HAP-1 (cell line): ENCODE data around the gene PHLDA2.
"Not testable (repeated sequence)": the region's sequence is repeated elsewhere in the genome, so short reads cannot be mapped to it uniquely, and the experiment has no call there.

ENCODE experiments used
- DNase-seq, 2 experiments: peaks; one replicate each; pipeline ENCODE4 v3.0.0-alpha.2; 2016 to 2020; ENCODE audit warnings: low spot score in 2 of 2
- H3K27me3 ChIP-seq: fragments of 250-450 bp; sonication (Bioruptor Pico); 2 replicates; pipeline ENCODE4 v1.5.1; 2020; ENCODE audit warnings: low read depth, mild to moderate bottlenecking, moderate library complexity
- H3K36me3 ChIP-seq: fragments of 250-450 bp; sonication (Bioruptor Pico); replicated peaks from 2 replicates; pipeline ENCODE4 v1.5.1; 2020; ENCODE audit warnings: mild to moderate bottlenecking
- H3K4me1 ChIP-seq: fragments of 250-450 bp; sonication (Bioruptor Pico); 2 replicates; pipeline ENCODE4 v1.5.1; 2020; ENCODE audit warnings: mild to moderate bottlenecking
- H3K4me3 ChIP-seq: fragments of 250-450 bp; sonication (Bioruptor Pico); 2 replicates; pipeline ENCODE4 v1.5.1; 2020; ENCODE audit warnings: mild to moderate bottlenecking, moderate library complexity
- H3K9me3 ChIP-seq: fragments of 250-450 bp; sonication (Bioruptor Pico); 2 replicates; pipeline ENCODE4 v1.5.1; 2020; ENCODE audit warnings: mild to moderate bottlenecking, moderate library complexity
- in situ Hi-C: fragments of 300-500 bp; cut with MboI; formaldehyde crosslinking; loops from 3 replicates; pipeline ENCODE4 v1.14.3; 2020; ENCODE audit warnings: low sequenced_read_pairs, inconsistent platforms, mixed read lengths

Gene PHLDA2

DNA sequence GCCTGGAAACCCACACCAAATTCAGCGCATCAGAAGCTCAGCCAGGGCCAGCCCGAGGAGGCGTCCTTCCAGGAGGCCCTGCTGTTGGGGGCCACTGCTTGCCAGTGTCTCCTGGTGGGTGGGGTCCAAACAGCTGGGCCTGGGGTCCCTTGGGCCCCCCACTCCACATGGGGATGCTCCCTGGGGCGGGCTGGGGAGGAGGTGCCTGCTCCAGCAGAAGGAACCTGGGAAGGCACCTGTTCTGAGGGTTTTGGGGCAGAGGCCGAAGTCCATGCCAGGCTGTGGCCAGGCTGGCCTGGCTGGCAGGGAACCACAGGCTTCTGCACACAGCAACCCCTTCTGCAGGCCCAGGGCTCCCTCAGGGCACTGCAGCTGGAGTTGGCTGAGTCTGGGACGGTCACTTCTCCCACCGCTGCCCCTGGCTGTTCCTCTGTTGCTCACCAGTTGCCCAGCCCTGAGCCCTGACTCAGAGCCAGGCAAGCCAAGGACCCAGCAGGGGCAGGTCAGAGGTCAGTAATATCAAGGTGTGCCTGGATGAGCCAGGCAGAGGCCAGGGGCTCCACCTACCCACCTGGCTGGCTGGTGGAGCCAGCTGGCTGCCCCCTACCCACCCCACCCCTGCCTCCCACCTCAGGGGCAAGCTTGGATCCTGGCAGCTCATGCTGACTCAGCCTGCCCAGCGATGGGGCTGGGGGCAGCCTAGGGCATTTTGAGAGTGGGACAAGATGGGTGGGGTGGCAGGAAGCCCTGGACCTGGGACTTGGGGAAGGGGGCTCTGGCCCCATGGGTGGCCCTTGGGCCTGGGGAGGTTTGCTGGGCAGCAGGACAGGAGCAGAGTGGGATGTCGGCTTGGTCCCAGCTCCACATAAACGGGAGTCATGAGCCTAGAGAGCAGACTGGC lies 12.0 kb upstream of the PHLDA2 start:
- in situ Hi-C loops, result loop anchor here (25.0 kb wide), 1 partner anchor 471 kb away; no protein-coding TSS in a partner anchor

DNA sequence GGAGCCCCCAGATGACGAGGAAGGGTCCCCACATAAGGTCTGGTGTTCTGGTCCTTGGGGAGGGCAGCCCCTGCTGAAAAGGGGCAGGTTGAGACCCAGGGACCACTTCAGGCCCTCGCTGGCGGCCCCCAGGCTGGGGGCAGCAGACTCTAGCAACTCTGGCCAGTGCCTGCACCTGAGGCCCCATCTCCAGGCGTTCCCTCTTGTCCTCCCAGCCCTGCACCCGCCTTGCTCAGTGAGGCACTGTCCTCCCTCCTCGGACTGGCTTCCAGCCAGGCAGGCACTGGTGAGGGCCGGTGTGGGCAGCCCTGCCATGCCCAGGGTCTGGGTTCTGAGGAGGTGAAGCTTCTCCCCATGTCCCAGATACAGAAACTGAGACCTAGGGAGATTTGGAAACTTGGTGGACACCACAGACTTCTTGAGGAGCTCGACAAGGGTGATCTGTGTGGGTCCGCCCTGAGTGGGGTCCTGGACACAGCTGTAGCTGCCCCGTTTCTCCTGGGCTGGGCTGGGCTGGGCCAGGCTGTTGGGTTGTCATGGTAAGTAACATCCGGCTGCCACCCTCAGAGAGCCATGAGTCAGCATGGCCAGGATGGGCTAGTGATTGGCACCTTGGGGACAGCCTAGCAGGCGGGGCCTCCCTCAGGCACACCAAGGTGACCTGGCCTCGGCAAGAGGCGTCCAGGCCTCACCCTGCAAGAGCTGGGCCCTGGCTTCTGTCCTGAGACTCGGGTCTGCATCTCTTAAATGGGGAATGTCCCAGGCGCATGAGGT lies 11.1 kb upstream of the PHLDA2 start:
- in situ Hi-C loops, result loop anchor here (25.0 kb wide), 1 partner anchor 472 kb away; no protein-coding TSS in a partner anchor
- no peak for DNase-seq

More for the DNA sequence above, 12.0 kb upstream of the PHLDA2 start:
- no peaks in the 10 kb centered on the region for H3K4me1 ChIP-seq
- DNase-seq, result no peak
- no peak overlapping the region for H3K4me3 ChIP-seq
- no peaks in the 10 kb centered on the region for H3K27me3 ChIP-seq
- peaks cover 11% of the 10 kb centered on the region for H3K9me3 ChIP-seq
- peaks cover 24% of the 10 kb centered on the region for H3K36me3 ChIP-seq

DNA sequence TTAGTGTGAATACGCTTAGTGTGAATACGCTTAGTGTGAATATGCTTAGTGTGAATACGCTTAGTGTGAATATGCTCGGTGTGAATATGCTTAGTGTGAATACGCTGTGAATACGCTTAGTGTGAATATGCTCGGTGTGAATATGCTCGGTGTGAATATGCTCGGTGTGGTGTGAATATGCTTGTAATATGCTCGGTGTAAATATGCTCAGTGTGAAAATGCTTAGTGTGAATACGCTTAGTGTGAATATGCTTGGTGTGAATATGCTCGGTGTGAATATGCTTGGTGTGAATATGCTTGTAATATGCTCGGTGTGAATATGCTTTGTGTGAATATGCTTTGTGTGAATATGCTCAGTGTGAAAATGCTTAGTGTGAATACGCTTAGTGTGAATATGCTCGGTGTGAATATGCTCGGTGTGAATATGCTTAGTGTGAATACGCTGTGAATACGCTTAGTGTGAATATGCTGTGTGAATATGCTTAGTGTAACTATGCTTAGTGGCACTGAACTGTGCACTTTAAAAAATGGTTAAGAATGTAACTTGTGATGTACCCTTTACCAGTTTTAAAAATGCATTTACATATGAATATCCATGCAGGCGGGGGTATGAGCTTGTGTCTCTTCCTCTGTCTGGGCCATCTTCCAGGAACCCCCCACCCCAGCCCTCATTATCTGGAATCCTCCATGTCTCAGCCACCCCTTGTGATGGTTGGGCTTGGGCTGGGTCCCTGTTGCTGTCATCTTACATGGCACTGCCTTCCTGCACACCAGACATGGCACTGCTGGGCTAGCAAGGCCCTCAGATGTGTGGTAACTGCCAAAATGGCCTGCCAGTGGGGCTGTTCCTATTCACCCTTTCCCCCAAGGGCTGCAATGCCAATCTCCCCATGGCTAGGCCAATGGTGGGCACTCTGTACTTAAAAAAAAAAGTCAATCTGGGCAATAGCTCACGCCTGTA lies 9.5 kb upstream of the PHLDA2 start:
- H3K4me1 ChIP-seq, DNase-seq, H3K36me3 ChIP-seq, H3K4me3 ChIP-seq, H3K27me3 ChIP-seq: not testable (repeated sequence)
- H3K9me3 ChIP-seq, result peaks cover 11% of the 10 kb centered on the region
- in situ Hi-C loops, result loop anchor here (25.0 kb wide), 1 partner anchor 474 kb away; no protein-coding TSS in a partner anchor

More for the DNA sequence above, 11.1 kb upstream of the PHLDA2 start:
- Histone ChIP-seq H3K4me1 (no peaks in the 10 kb centered on the region), H3K9me3 (peaks cover 11% of the 10 kb centered on the region), H3K4me3 (no peak overlapping the region), H3K27me3 (no peaks in the 10 kb centered on the region), H3K36me3 (peaks cover 18% of the 10 kb centered on the region)

DNA sequence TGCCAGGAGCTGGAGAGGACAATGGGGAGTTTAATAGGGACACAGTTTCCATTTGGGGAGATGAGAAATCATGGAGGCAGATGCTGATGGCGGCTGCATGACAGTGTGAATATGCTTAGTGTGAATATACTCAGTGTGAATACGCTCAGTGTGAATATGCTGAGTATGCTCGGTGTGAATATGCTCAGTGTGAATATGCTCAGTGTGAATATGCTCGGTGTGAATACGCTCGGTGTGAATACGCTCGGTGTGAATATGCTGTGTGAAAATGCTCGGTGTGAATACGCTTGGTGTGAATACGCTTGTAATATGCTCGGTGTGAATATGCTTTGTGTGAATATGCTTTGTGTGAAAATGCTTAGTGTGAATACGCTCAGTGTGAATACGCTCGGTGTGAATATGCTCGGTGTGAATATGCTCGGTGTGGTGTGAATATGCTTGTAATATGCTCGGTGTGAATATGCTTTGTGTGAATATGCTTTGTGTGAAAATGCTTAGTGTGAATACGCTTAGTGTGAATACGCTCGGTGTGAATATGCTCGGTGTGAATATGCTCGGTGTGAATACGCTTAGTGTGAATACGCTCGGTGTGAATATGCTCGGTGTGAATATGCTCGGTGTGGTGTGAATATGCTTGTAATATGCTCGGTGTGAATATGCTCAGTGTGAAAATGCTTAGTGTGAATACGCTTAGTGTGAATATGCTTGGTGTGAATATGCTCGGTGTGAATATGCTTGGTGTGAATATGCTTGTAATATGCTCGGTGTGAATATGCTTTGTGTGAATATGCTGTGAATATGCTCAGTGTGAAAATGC lies 8.6 kb upstream of the PHLDA2 start:
- in situ Hi-C loops, result loop anchor here (25.0 kb wide), 1 partner anchor 474 kb away; no protein-coding TSS in a partner anchor
- peaks cover 11% of the 10 kb centered on the region for H3K9me3 ChIP-seq
- H3K36me3 ChIP-seq, H3K4me3 ChIP-seq, H3K27me3 ChIP-seq, DNase-seq, H3K4me1 ChIP-seq: not testable (repeated sequence)

DNA sequence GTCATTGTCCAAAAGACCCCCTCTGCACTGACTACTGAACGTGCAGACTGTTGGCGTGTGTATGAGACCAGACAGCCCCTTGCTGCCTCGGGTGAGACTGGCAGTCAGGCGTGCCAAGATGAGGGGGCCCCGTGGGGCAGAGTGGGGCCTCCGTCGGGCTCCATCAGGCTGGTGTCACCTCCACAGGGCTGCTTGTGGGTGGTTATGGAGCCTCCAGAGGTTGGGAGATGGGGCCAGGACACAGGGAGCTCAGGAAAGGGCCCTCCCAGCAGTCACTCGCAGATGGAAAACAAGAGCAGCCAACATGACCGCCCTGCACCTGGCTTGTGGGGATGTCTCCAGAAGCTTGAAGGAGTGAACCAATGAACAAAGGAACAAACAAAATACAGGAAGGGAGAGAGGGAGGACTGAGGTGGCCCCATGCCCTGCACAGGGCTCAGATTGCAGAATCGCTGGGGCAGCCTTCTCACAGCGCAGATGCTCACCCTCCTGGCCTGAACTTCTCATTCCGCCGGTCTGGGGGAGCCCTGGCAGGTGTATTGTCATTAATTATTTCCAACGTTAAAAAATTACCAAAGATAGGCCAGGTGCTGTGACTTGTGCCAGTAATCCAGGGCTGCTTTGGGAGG lies 5.5 kb upstream of the PHLDA2 start:
- Histone ChIP-seq H3K4me3 (no peak overlapping the region), H3K36me3 (no peaks in the 10 kb centered on the region), H3K9me3 (peaks cover 11% of the 10 kb centered on the region), H3K27me3 (peaks cover 20% of the 10 kb centered on the region), H3K4me1 (no peaks in the 10 kb centered on the region)
- DNase-seq, result no peak
- in situ Hi-C loops, result loop anchor here (25.0 kb wide), 1 partner anchor 478 kb away; no protein-coding TSS in a partner anchor

DNA sequence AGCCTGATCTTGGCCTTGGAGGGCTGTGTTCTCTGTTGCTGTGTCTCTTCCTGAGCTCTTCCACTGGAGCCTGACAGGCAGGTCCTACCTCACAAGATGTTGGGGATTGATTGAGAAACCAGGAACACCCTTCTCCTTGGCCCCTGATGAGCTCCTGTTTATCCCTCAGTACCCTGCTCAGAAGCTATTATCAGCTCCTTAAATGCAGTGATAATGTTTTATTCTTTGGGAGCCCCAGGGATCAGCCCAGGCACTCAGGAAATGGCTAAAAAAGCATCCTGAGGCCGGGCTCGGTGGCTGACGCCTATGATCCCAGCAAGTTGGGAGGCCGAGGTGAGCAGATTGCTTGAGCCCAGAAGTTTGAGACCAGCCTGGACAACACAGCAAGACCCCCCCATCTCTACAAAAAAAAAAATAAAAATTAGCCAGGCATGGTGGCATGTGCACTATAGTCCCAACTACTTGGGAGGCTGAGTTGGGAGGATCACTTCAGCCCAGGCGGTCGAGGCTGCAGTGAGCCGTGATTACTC lies 4.9 kb upstream of the PHLDA2 start:
- Histone ChIP-seq H3K36me3 (no peaks in the 10 kb centered on the region), H3K4me3 (no peak overlapping the region), H3K4me1 (no peaks in the 10 kb centered on the region), H3K9me3 (peaks cover 7% of the 10 kb centered on the region), H3K27me3 (peaks cover 24% of the 10 kb centered on the region)
- no peak for DNase-seq
- in situ Hi-C loops, result loop anchor here (25.0 kb wide), 1 partner anchor 478 kb away; no protein-coding TSS in a partner anchor

DNA sequence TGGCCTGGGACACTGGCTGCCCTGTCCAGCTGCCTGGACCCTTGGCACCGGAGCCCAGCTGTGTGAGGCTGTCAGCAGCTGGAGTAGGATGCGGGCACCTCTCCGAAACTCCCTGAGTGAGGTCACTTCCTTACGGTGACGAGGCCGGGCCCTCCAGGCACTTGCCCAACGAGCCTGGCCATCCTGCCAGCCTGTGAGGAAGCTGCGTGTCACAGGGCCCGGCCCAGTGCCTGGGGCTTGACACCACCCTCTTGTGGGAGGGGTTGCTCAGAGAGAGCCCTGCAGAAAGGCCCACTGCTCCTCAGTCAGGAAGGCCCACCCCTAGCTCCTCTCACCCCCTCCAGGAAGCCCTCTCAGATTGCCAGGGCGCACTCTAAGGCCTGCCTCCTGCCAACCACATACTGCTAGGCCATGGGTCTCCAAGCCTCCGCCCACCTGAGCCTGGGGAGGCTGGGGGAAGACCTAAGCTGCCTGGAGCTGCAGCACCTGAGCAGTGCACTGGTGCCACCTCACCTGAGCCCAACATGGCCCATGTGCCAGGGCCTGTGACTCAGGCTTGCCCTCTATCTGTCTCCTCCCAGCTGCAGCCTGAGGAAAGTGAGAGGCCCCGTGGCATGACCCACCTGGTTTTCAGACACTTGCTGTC lies 4.3 kb upstream of the PHLDA2 start:
- Histone ChIP-seq H3K36me3 (no peaks in the 10 kb centered on the region), H3K9me3 (peaks cover 2% of the 10 kb centered on the region; the same call in 1 of the 2 replicates), H3K4me3 (no peak overlapping the region), H3K27me3 (peaks cover 30% of the 10 kb centered on the region), H3K4me1 (no peaks in the 10 kb centered on the region)
- in situ Hi-C loops, result loop anchor here (25.0 kb wide), 1 partner anchor 479 kb away; no protein-coding TSS in a partner anchor
- no peak for DNase-seq

DNA sequence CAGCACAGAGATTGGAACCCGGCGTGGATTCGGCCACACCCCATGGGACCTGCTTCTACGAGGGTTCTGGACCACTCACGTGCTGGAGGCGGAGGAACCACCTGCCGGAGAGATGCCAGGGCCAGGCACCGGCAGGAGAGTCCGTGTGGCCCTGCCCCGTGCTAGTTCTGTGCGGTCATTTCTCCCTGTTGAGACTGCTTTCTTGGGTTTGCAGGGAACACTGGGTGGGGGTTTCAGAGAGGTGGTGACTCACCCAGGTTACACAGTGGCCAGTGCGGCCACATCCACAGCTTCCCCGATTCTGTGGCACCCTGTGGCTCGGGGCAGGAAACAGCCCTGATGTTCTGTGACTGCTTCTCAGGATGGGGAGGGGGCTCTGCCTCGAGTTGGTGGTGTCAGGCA lies 3.6 kb upstream of the PHLDA2 start:
- Histone ChIP-seq H3K9me3 (peaks cover 2% of the 10 kb centered on the region; the same call in 1 of the 2 replicates), H3K4me3 (no peak overlapping the region), H3K36me3 (no peaks in the 10 kb centered on the region), H3K4me1 (no peaks in the 10 kb centered on the region), H3K27me3 (peaks cover 37% of the 10 kb centered on the region)
- no peak for DNase-seq
- in situ Hi-C loops, result loop anchor here (25.0 kb wide), 1 partner anchor 479 kb away; no protein-coding TSS in a partner anchor

DNA sequence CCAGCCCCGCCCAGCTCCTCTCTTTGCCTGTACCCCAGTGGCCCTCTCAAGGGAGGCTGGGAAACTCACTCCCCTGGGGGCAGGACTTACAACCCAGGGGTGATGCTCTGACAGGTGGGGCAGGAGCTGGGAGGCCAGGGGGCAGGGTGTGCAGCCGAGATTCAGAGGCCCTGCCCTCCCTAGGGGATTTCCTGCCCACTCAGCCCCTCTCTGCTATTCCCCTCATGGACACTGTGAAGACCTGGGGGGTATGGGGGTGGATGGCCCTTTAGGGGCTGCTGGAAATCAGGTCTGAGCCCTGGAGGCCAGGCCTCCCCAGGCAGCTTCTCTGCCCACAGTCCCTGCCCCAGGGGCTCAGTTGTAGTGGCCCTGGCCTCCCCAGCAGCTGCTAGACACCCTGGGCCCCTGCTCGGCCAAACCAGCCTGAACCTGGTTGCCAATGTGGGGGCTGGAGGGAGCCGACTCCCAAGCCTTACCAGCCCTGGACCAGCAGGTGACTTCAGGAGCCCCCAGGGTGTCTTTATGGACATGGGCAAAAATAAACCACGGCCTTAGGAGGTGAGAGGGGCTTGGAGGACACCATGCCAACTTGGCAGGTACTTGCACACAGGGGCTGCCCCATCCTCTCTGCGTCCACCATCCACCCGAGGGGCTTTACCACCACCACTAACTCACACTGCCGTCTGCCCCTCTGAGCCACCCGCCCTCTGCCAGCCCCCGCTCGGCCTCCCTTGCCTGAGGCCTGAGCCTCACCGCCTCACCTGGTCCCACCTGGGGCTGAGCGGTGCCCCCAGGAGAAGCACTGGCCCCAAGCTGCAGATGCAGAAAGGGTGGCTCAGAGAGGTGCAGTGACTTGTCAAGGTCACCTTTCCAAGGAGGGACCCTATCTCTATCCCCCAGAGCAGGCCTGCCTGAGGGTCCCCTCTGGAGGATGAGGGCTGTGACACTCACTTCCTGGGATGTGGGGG lies 2.8 kb upstream of the PHLDA2 start:
- Histone ChIP-seq H3K4me1 (no peaks in the 10 kb centered on the region), H3K4me3 (no peak overlapping the region), H3K9me3 (no peaks in the 10 kb centered on the region), H3K27me3 (peaks cover 45% of the 10 kb centered on the region), H3K36me3 (no peaks in the 10 kb centered on the region)
- in situ Hi-C loops, result loop anchor here (25.0 kb wide), 1 partner anchor 480 kb away; no protein-coding TSS in a partner anchor
- no peak for DNase-seq

DNA sequence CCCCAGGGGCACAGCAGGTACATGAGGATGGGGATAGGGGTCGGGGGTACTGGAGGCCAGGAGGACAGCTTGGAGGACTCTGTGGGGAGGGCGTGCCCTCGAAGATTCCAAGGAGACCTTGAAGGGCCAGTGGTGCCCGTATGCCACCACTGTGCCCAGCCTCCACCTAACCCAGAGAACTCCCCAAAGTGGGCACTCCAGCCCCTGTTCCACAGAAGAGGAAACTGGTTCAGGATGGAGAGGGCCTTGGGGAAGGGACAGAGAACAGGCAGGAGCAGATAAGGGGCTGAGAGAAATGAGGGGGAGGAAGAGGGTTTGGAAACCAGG lies 2.2 kb upstream of the PHLDA2 start:
- Histone ChIP-seq H3K4me3 (no peak overlapping the region), H3K4me1 (no peaks in the 10 kb centered on the region), H3K9me3 (no peaks in the 10 kb centered on the region), H3K36me3 (no peaks in the 10 kb centered on the region), H3K27me3 (peaks cover 49% of the 10 kb centered on the region)
- no peak for DNase-seq
- in situ Hi-C loops, result loop anchor here (25.0 kb wide), 1 partner anchor 481 kb away; no protein-coding TSS in a partner anchor
